Right lobe of liver (tissue), 4 donors: ENCODE results near the gene ZRANB3.

Experiments
- CTCF ChIP-seq, 4 donors: fragments of 200-600 bp in 3 of 4; fragments of 450-650 bp in 1 of 4; IDR thresholded peaks; one replicate each; pipeline versions ENCODE4 v1.5.1 to v1.8.0; 2016 to 2022; ENCODE audit warnings: antibody characterized with exemption in 4 of 4, mild to moderate bottlenecking in 2 of 4
- POLR2A ChIP-seq: fragments of 450-650 bp; IDR thresholded peaks from one replicate; pipeline ENCODE4 v1.6.1; 2017; ENCODE audit warnings: antibody characterized with exemption, mild to moderate bottlenecking
- donor health status: DM: no; HTN: no; CAD: no.
- donor health status: DM: no; HTN: no; CAD: no.
- donor health status: DM: no; HTN: yes; CAD: no.

GRCh38 chr2:135475128-135475527, 55.9 kb downstream of the ZRANB3 start:
- TF ChIP-seq POLR2A (no peak), CTCF (IDR thresholded peaks at IDR 0.05) (no peak)
